ENCODE data around the gene MLF2. TPM values are rescaled to one million over a fixed set of nuclear protein-coding genes. Genes with fewer than 3 reads are reported as not detected.
"Not testable (repeated sequence)": the region's sequence is repeated elsewhere in the genome, so short reads cannot be mapped to it uniquely, and the experiment has no call there.

Gene MLF2
- polyA plus RNA-seq, 1 donor = 187 TPM

- peak; percentile 88 for DNase-seq
Measured at GRCh38 chr12:6765634-6766581, 13.0 kb upstream of the MLF2 start, which contains the start of gene PTMS. Gene PTMS (plus strand): TSS chr12:6766363. CDS start chr12:6766706, 343 bp downstream.

- no peak for DNase-seq
Measured at GRCh38 chr12:6765048-6765633, 12.2 kb upstream of the MLF2 start.

- peak; percentile 98 for DNase-seq
Measured at GRCh38 chr12:6764011-6764828, 11.3 kb upstream of the MLF2 start.

GRCh38 chr12:6763380-6763779 lies 10.4 kb upstream of the MLF2 start:
- no peak for DNase-seq

- DNase-seq = no peak
Measured at GRCh38 chr12:6759741-6760140, 6.8 kb upstream of the MLF2 start.

GRCh38 chr12:6758506-6759095 lies 5.7 kb upstream of the MLF2 start:
- DNase-seq = no peak

- DNase-seq = no peak
Measured at GRCh38 chr12:6757028-6757690, 4.2 kb upstream of the MLF2 start.

GRCh38 chr12:6754411-6754810 lies 1.5 kb upstream of the MLF2 start:
- no peak for DNase-seq

GRCh38 chr12:6753772-6754356 lies 923 bp upstream of the MLF2 start:
- no peak for DNase-seq

- DNase-seq = peak; percentile 46
Measured at GRCh38 chr12:6752167-6752920, 597 bp downstream of the MLF2 start.

GRCh38 chr12:6751767-6752166 lies 1.2 kb downstream of the MLF2 start:
- no peak for DNase-seq

GRCh38 chr12:6750506-6750905 lies 2.4 kb downstream of the MLF2 start:
- DNase-seq = no peak

GRCh38 chr12:6748761-6749160 lies 4.2 kb downstream of the MLF2 start:
- DNase-seq = no peak

- no peak for DNase-seq
Measured at GRCh38 chr12:6747216-6747615, 5.7 kb downstream of the MLF2 start.

- DNase-seq = no peak
Measured at GRCh38 chr12:6745741-6746525, 7.0 kb downstream of the MLF2 start.

- not testable (repeated sequence) for DNase-seq
Measured at GRCh38 chr12:6743300-6743699, 9.6 kb downstream of the MLF2 start.

GRCh38 chr12:6742834-6743233 lies 10.1 kb downstream of the MLF2 start:
- DNase-seq = no peak

- not testable (repeated sequence) for DNase-seq
Measured at GRCh38 chr12:6742080-6742479, 10.9 kb downstream of the MLF2 start.

- no peak for DNase-seq
Measured at GRCh38 chr12:6736754-6737153, 16.2 kb downstream of the MLF2 start.

Measured in left kidney (tissue), 2 donors.